UCSD-AML1 (cell line): ENCODE results near the gene TMEM178A.

Experiments used
- DNase-seq: peaks from one replicate; lab custom pipeline; 2025; ENCODE audit not compliant: unreplicated experiment; lab: John Stamatoyannopoulos, UW

The TMEM178A gene

GRCh38 chr2:39737661-39738060 lies 71.9 kb downstream of the TMEM178A start:
- DNase-seq: no peak

- no peak for DNase-seq
Observed at GRCh38 chr2:39738936-39739335, 73.2 kb downstream of the TMEM178A start.

GRCh38 chr2:39739386-39739785 lies 73.7 kb downstream of the TMEM178A start:
- DNase-seq: no peak

- no peak for DNase-seq
Observed at GRCh38 chr2:39741871-39742270, 76.2 kb downstream of the TMEM178A start.

- no peak for DNase-seq
Observed at GRCh38 chr2:39743269-39743776, 77.6 kb downstream of the TMEM178A start.

GRCh38 chr2:39755466-39755865 lies 89.7 kb downstream of the TMEM178A start:
- DNase-seq: no peak

GRCh38 chr2:39757156-39757555 lies 91.4 kb downstream of the TMEM178A start:
- no peak for DNase-seq

DNA sequence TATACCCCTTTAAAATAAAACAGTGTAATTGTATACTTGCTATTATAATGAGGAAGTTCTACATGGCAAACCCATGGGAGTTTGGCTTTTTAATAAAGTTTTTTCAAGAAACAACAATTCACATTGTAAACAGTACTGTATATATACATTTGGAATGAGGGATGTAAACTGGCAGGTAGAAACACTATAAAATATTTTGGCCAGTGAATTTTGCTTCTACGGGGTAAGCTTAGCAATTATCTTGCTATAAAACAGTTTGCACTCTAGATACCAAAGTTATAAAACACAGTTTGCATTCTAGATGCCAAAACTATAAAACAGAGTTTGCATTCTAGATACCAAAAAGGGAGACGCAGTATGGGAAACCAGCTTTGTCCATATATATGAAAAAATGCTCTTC lies 96.7 kb downstream of the TMEM178A start:
- no peak for DNase-seq
